HL-60 (cell line): ENCODE data around the gene NLGN3.

Experiments
- CTCF ChIP-seq: IDR thresholded peaks from one replicate; pipeline ENCODE4 v1.5.1; 2011; ENCODE audit warnings: low read length, control low read depth, inconsistent platforms; ENCODE audit not compliant: insufficient read depth
- GABPA ChIP-seq: IDR thresholded peaks from 2 replicates; pipeline ENCODE4 v1.6.1; 2012; ENCODE audit warnings: low read depth
- POLR2AphosphoS5 ChIP-seq: IDR thresholded peaks from 2 replicates; pipeline ENCODE4 v1.6.1; 2012; ENCODE audit warnings: low read depth
- REST ChIP-seq: IDR thresholded peaks from 2 replicates; pipeline ENCODE4 v1.6.1; 2012; ENCODE audit warnings: low read depth; ENCODE audit not compliant: insufficient replicate concordance

- TF ChIP-seq CTCF (no peak), GABPA (no peak), REST (no peak), POLR2AphosphoS5 (no peak)
Measured at GRCh38 chrX:71183341-71183740, 38.7 kb downstream of the NLGN3 start.
